Subcutaneous abdominal adipose tissue (tissue), 5 donors: Measurements from ENCODE around the gene LRFN2.

Source experiments
- H3K27ac ChIP-seq: one replicate; pipeline ENCODE4 v1.7.0; 2013; ENCODE audit warnings: low read depth, mild to moderate bottlenecking, inconsistent platforms, low read length, moderate library complexity
- H3K27me3 ChIP-seq, 5 donors: one replicate each; pipeline ENCODE4 v1.7.0; 2013; ENCODE audit warnings: low read length in 5 of 5, inconsistent platforms in 1 of 5; ENCODE audit not compliant: control insufficient read depth in 5 of 5, insufficient read depth in 4 of 5
- H3K36me3 ChIP-seq, 5 donors: one replicate each; pipeline ENCODE4 v1.7.0; 2013; ENCODE audit warnings: low read length in 5 of 5; ENCODE audit not compliant: control insufficient read depth in 5 of 5, insufficient read depth in 5 of 5
- H3K4me1 ChIP-seq, 5 donors: one replicate each; pipeline ENCODE4 v1.7.0; 2013; ENCODE audit warnings: low read length in 5 of 5, mild to moderate bottlenecking in 3 of 5, moderate library complexity in 1 of 5; ENCODE audit not compliant: control insufficient read depth in 5 of 5, insufficient read depth in 5 of 5
- H3K4me3 ChIP-seq, 5 donors: one replicate each; pipeline ENCODE4 v1.7.0; 2013; ENCODE audit warnings: low read length in 5 of 5, low read depth in 1 of 5
- H3K9ac ChIP-seq, 5 donors: one replicate each; pipeline ENCODE4 v1.7.0; 2013; ENCODE audit warnings: low read length in 5 of 5, mild to moderate bottlenecking in 4 of 5, moderate library complexity in 3 of 5
- H3K9me3 ChIP-seq, 5 donors: one replicate each; pipeline ENCODE4 v1.7.0; 2013; ENCODE audit warnings: low read length in 5 of 5; ENCODE audit not compliant: control insufficient read depth in 5 of 5
- donor health status: healthy.
- donor health status: healthy.
- donor health status: healthy.
- donor health status: healthy.
- donor health status: healthy.

Gene LRFN2

GRCh38 chr6:40438246-40438887, 148.8 kb downstream of the LRFN2 start:
- Histone ChIP-seq H3K4me1 (no peaks in the 10 kb centered on the region), H3K9ac (no peak overlapping the region), H3K4me3 (no peak overlapping the region), H3K36me3 (no peaks in the 10 kb centered on the region), H3K27ac (no peak overlapping the region), H3K27me3 (peaks cover 0 to 3% (median 0%) of the 10 kb centered on the region in 5 donors), H3K9me3 (no peaks in the 10 kb centered on the region)

- no peak overlapping the region for H3K9ac ChIP-seq
- no peaks in the 10 kb centered on the region for H3K9me3 ChIP-seq
- no peaks in the 10 kb centered on the region for H3K4me1 ChIP-seq
- H3K4me3 ChIP-seq, result no peak overlapping the region
- peaks cover 0 to 3% (median 0%) of the 10 kb centered on the region in 5 donors for H3K27me3 ChIP-seq
- no peaks in the 10 kb centered on the region for H3K36me3 ChIP-seq
- H3K27ac ChIP-seq, result no peak overlapping the region
Measured at GRCh38 chr6:40437631-40438030, 149.5 kb downstream of the LRFN2 start.

GRCh38 chr6:40436685-40437604, 150.2 kb downstream of the LRFN2 start:
- Histone ChIP-seq H3K9me3 (no peaks in the 10 kb centered on the region), H3K27ac (no peak overlapping the region), H3K4me1 (no peaks in the 10 kb centered on the region), H3K9ac (no peak overlapping the region), H3K27me3 (peaks cover 0 to 8% (median 0%) of the 10 kb centered on the region in 5 donors), H3K4me3 (no peak overlapping the region), H3K36me3 (no peaks in the 10 kb centered on the region)

GRCh38 chr6:40432982-40433381, 154.2 kb downstream of the LRFN2 start:
- Histone ChIP-seq H3K9me3 (no peaks in the 10 kb centered on the region), H3K36me3 (no peaks in the 10 kb centered on the region), H3K4me1 (no peaks in the 10 kb centered on the region), H3K27me3 (peaks cover 0 to 6% (median 0%) of the 10 kb centered on the region in 5 donors), H3K27ac (no peak overlapping the region), H3K4me3 (no peak overlapping the region), H3K9ac (no peak overlapping the region)

- H3K36me3 ChIP-seq, result no peaks in the 10 kb centered on the region
- no peaks in the 10 kb centered on the region for H3K9me3 ChIP-seq
- no peak overlapping the region for H3K9ac ChIP-seq
- no peak overlapping the region for H3K4me3 ChIP-seq
- H3K27me3 ChIP-seq, result peaks cover 0 to 6% (median 0%) of the 10 kb centered on the region in 5 donors
- no peak overlapping the region for H3K27ac ChIP-seq
- no peaks in the 10 kb centered on the region for H3K4me1 ChIP-seq
Measured at GRCh38 chr6:40431706-40432105, 155.5 kb downstream of the LRFN2 start.

- Histone ChIP-seq H3K9ac (no peak overlapping the region), H3K27ac (no peak overlapping the region), H3K36me3 (no peaks in the 10 kb centered on the region), H3K4me1 (no peaks in the 10 kb centered on the region), H3K4me3 (no peak overlapping the region), H3K27me3 (peaks cover 0 to 2% (median 0%) of the 10 kb centered on the region in 5 donors), H3K9me3 (no peaks in the 10 kb centered on the region)
Measured at GRCh38 chr6:40427196-40427595, 160.0 kb downstream of the LRFN2 start.

GRCh38 chr6:40426346-40427066, 160.7 kb downstream of the LRFN2 start:
- Histone ChIP-seq H3K4me3 (no peak overlapping the region), H3K9me3 (no peaks in the 10 kb centered on the region), H3K27me3 (peaks cover 0 to 1% (median 0%) of the 10 kb centered on the region in 5 donors), H3K27ac (no peak overlapping the region), H3K36me3 (no peaks in the 10 kb centered on the region), H3K4me1 (no peaks in the 10 kb centered on the region), H3K9ac (no peak overlapping the region)

- Histone ChIP-seq H3K9ac (no peak overlapping the region), H3K9me3 (no peaks in the 10 kb centered on the region), H3K27ac (no peak overlapping the region), H3K4me1 (no peaks in the 10 kb centered on the region), H3K36me3 (no peaks in the 10 kb centered on the region), H3K27me3 (no peaks in the 10 kb centered on the region), H3K4me3 (no peak overlapping the region)
Measured at GRCh38 chr6:40425192-40425919, 161.8 kb downstream of the LRFN2 start.

- no peak overlapping the region for H3K27ac ChIP-seq
- H3K9me3 ChIP-seq, result no peaks in the 10 kb centered on the region
- H3K27me3 ChIP-seq, result peaks cover 0 to 3% (median 0%) of the 10 kb centered on the region in 5 donors
- H3K36me3 ChIP-seq, result no peaks in the 10 kb centered on the region
- no peaks in the 10 kb centered on the region for H3K4me1 ChIP-seq
- H3K9ac ChIP-seq, result no peak overlapping the region
- H3K4me3 ChIP-seq, result no peak overlapping the region
Measured at GRCh38 chr6:40422046-40422445, 165.1 kb downstream of the LRFN2 start.
